SJCRH30 (cell line): ENCODE measurements around the gene TTK. TPM values are rescaled to one million over a fixed set of nuclear protein-coding genes. Genes with fewer than 3 reads are reported as not detected.

ENCODE experiments used
- DNase-seq, 2 experiments: peaks; one replicate each; pipeline ENCODE4 v3.0.0-alpha.2; 2015 to 2020
- H3K27ac ChIP-seq: fragments of 250-450 bp; sonication (Bioruptor Pico); 2 replicates; pipeline ENCODE4 v1.5.1; 2020; ENCODE audit warnings: mild to moderate bottlenecking, moderate library complexity
- H3K27me3 ChIP-seq: fragments of 250-450 bp; sonication (Bioruptor Pico); 2 replicates; pipeline ENCODE4 v1.5.1; 2020; ENCODE audit warnings: mild to moderate bottlenecking, moderate library complexity
- H3K36me3 ChIP-seq: fragments of 250-450 bp; sonication (Bioruptor Pico); 2 replicates; pipeline ENCODE4 v1.5.1; 2020; ENCODE audit warnings: mild to moderate bottlenecking, moderate library complexity
- H3K4me1 ChIP-seq: fragments of 250-450 bp; sonication (Bioruptor Pico); 2 replicates; pipeline ENCODE4 v1.5.1; 2020; ENCODE audit warnings: mild to moderate bottlenecking, moderate library complexity
- H3K4me3 ChIP-seq: fragments of 250-450 bp; sonication (Bioruptor Pico); 2 replicates; pipeline ENCODE4 v1.5.1; 2020; ENCODE audit warnings: mild to moderate bottlenecking, moderate library complexity
- H3K9me3 ChIP-seq: fragments of 250-450 bp; sonication (Bioruptor Pico); replicated peaks from 2 replicates; pipeline ENCODE4 v1.5.1; 2020; ENCODE audit warnings: mild to moderate bottlenecking, moderate library complexity
- total RNA-seq: library from RNA; depleted of rRNA; stranded (reverse); fragments of >200 nt; shearing (Covaris generic); gene quantifications from 2 replicates; pipeline ENCODE4 v1.2.3, GENCODE V29; 2014; rRNA removed

The TTK gene
- total RNA-seq = 71.9 and 82.2 TPM in 2 replicates

GRCh38 chr6:80004173-80005072 lies at the start of gene TTK:
Gene TTK, plus strand, starts transcription at chr6:80004649. Its CDS starts 1,195 bp downstream, at chr6:80005844.
- Histone ChIP-seq H3K27ac (peak within 1 kb of the TSS; percentile 71), H3K9me3 (no peaks in the 10 kb centered on the region), H3K36me3 (peaks cover 23% of the 10 kb centered on the region), H3K27me3 (no peaks in the 10 kb centered on the region), H3K4me1 (no peaks in the 10 kb centered on the region), H3K4me3 (peak within 1 kb of the TSS; percentile 75)
- DNase-seq = peak; percentile 92 to 95

DNA sequence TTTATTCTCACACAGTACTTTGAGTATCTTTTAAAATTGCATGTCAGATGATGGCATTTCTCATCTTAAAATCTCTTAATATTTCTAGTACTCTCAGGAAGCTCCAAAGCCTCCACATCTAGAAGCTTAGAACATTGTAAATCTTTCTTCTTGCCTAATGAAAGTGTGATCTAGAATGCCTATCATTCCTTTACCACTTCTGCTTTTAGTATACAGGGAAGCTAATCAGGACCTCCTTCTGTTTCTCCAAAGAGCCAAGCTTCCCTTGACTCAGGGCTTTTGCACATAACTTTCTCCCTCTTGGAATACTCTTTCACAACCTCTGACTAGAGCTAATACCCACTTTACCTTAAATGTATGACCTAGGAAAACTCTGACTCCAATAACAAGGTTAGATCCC lies 49.6 kb upstream of the TTK start:
- no peaks in the 10 kb centered on the region for H3K27me3 ChIP-seq
- H3K27ac ChIP-seq = no peak overlapping the region
- DNase-seq = no peak
- no peak overlapping the region for H3K4me3 ChIP-seq
- H3K4me1 ChIP-seq = no peaks in the 10 kb centered on the region
- H3K9me3 ChIP-seq = no peaks in the 10 kb centered on the region
- no peaks in the 10 kb centered on the region for H3K36me3 ChIP-seq

DNA sequence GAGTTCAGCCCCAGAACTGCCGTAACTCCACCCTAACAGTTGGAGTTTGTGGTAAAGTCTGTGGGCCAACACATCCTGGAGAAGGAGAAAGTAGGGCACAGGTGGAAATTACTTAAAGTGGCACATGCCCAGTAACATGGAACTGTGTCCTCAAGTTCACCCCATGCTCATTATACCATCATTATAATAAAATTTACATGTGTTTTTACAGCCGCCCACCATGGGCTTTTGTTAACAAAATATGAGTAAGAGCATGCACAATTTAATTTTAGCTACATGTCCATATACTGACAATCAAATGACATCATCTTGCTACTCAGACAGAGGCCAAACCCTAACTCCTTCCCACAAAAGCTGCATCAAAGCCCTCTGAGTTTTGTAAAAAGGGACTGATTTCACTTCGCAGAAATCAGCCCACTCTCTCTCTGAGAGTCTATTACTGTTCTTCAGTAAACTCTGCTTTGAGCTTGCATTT lies 39.8 kb upstream of the TTK start:
- Histone ChIP-seq H3K4me3 (no peak overlapping the region), H3K27me3 (no peaks in the 10 kb centered on the region), H3K27ac (no peak overlapping the region), H3K4me1 (no peaks in the 10 kb centered on the region), H3K9me3 (no peaks in the 10 kb centered on the region; the same call in 1 of the 2 replicates), H3K36me3 (no peaks in the 10 kb centered on the region)
- DNase-seq = no peak

DNA sequence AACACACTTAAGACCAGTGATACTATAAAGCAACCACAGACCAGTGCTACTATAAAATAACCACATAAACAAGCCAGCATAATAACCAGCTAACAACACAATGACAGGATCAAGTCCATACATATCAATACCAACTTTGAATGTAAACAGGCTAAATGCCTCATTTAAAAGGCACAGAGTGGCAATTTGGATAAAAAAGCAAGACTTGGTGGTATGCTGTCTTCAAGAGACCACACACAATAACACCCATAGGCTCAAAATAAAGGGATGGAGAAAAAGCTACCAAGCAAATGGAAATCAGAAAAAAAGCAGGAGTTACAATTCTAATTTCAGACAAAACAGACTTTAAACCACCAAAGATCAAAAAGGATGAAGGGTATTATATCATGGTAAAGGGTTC lies 37.3 kb upstream of the TTK start:
- no peaks in the 10 kb centered on the region; the same call in 1 of the 2 replicates for H3K9me3 ChIP-seq
- H3K4me1 ChIP-seq = no peaks in the 10 kb centered on the region
- H3K27ac ChIP-seq = no peak overlapping the region
- DNase-seq = no peak
- H3K4me3 ChIP-seq = no peak overlapping the region
- H3K36me3 ChIP-seq = no peaks in the 10 kb centered on the region
- no peaks in the 10 kb centered on the region for H3K27me3 ChIP-seq

DNA sequence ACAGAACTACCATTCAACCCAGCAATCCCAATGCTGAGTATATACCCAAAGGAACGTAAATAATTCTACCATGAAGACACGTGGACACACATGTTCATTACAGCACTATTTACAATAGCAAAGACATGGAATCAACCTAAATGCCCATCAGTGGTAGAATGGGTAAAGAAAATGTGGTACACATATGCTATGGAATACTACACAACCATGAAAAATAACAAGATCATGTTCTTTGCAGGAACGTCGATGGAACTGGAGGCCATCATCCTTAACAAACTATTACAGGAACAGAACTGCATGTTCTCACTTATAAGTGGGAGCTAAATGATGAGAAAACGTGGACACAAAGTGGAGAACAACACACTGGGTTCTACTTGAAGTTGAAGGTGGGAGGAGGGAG lies 34.7 kb upstream of the TTK start:
- Histone ChIP-seq H3K27me3 (no peaks in the 10 kb centered on the region), H3K9me3 (no peaks in the 10 kb centered on the region; the same call in 1 of the 2 replicates), H3K4me3 (no peak overlapping the region), H3K36me3 (no peaks in the 10 kb centered on the region), H3K27ac (no peak overlapping the region), H3K4me1 (no peaks in the 10 kb centered on the region)
- DNase-seq = no peak

GRCh38 chr6:79971193-79971592 lies 33.3 kb upstream of the TTK start:
- no peak for DNase-seq
- no peak overlapping the region for H3K27ac ChIP-seq
- no peaks in the 10 kb centered on the region for H3K27me3 ChIP-seq
- no peaks in the 10 kb centered on the region; the same call in 1 of the 2 replicates for H3K9me3 ChIP-seq
- H3K36me3 ChIP-seq = no peaks in the 10 kb centered on the region
- H3K4me1 ChIP-seq = no peaks in the 10 kb centered on the region
- H3K4me3 ChIP-seq = no peak overlapping the region

DNA sequence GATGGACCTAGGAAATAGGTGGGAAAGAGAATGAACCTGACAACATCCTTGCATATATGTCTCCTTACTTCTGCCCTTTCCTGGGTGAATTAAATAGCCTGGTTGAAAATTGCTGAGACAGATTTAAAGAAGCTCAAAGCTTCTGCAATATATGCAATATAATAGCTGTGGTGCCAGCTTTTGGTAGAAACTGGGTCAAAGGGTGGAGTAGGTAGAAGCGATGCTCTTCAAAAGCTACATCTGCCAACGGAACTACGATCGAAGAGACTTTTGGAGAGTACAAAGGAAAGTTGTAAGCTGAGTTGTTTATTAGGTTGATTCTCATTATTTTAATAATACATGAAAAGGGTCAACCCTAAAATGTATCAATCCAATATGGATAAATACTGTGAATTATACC lies 22.8 kb upstream of the TTK start:
- H3K36me3 ChIP-seq = no peaks in the 10 kb centered on the region
- H3K27ac ChIP-seq = no peak overlapping the region
- no peak overlapping the region for H3K4me3 ChIP-seq
- H3K27me3 ChIP-seq = no peaks in the 10 kb centered on the region
- H3K9me3 ChIP-seq = no peaks in the 10 kb centered on the region
- H3K4me1 ChIP-seq = no peaks in the 10 kb centered on the region
- DNase-seq = no peak

GRCh38 chr6:79984261-79984660 lies 20.2 kb upstream of the TTK start:
- no peaks in the 10 kb centered on the region for H3K9me3 ChIP-seq
- H3K36me3 ChIP-seq = no peaks in the 10 kb centered on the region
- H3K27me3 ChIP-seq = no peaks in the 10 kb centered on the region
- no peaks in the 10 kb centered on the region for H3K4me1 ChIP-seq
- no peak overlapping the region for H3K27ac ChIP-seq
- no peak overlapping the region for H3K4me3 ChIP-seq
- no peak for DNase-seq

GRCh38 chr6:79985128-79985527 lies 19.3 kb upstream of the TTK start:
- H3K4me3 ChIP-seq = no peak overlapping the region
- H3K27ac ChIP-seq = no peak overlapping the region
- H3K27me3 ChIP-seq = no peaks in the 10 kb centered on the region
- no peaks in the 10 kb centered on the region for H3K36me3 ChIP-seq
- no peaks in the 10 kb centered on the region for H3K9me3 ChIP-seq
- H3K4me1 ChIP-seq = no peaks in the 10 kb centered on the region
- DNase-seq = no peak

GRCh38 chr6:79989641-79990040 lies 14.8 kb upstream of the TTK start:
- no peak for DNase-seq
- Histone ChIP-seq H3K27ac (no peak overlapping the region), H3K36me3 (no peaks in the 10 kb centered on the region), H3K4me1 (no peaks in the 10 kb centered on the region), H3K9me3 (no peaks in the 10 kb centered on the region), H3K4me3 (no peak overlapping the region), H3K27me3 (no peaks in the 10 kb centered on the region)

DNA sequence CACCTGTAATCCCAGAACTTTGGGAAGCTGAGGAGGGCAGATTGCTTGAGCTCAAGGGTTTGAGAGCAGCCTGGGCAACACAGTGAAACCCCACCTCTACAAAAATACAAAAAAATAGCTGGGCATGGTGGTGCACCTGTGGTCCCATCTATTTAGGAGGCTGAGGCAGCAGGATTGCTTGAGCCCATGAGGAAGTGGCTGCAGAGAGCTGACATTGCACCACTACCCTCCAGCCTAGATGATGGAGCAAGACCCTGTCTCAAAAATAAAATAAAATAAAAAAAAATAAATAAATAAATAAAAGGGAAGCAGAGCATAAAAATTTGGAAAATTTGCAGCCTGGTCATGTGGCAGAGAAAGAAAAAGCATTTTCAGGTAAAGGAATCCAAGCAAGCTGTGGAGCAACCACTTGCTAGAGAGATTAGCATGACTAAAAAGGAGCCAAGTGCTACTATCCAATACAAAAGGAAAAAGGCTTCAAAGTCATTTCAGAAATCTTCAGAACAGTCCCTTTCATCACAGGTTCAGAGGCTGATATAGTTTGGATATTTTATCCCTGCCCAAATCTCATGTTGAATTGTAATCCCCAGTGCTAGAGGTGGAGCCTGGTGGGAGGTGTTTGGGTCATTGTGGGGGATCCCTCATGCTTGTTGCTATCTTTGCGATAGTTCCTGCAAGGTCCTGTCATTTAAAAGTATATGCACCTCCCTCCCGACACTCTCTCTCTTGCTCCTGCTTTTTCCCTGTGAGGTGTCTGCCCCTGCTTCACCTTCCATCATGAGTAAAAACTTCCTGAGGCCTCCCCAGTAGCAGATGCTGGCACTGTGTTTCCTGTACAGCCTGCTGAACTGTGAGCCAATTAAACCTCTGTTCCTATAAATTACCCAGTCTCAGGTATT lies 11.2 kb upstream of the TTK start:
- DNase-seq = no peak
- H3K36me3 ChIP-seq = no peaks in the 10 kb centered on the region
- H3K4me1 ChIP-seq = no peaks in the 10 kb centered on the region

DNA sequence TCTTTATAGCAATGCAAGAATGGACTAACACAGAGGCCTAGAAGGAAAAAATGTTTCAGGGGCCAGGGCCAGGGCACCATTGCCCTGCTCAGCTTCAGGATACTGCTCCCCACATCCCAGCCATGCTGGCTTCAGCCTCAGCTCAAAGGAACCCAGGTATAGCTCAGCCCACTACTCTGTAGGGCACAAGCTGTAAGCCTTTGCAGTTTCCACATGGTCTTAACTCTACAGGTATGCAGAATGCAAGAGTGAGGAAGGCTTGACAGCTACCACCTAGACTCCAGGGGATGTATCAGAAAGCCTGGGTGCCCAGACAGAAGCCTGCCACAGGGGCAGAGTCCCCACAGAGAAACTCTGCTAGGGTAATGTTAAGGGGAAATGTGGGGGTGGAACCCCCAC lies 10.5 kb upstream of the TTK start:
- H3K27me3 ChIP-seq = no peaks in the 10 kb centered on the region
- no peaks in the 10 kb centered on the region for H3K9me3 ChIP-seq
- H3K4me1 ChIP-seq = no peaks in the 10 kb centered on the region
- H3K4me3 ChIP-seq = no peak overlapping the region
- H3K36me3 ChIP-seq = no peaks in the 10 kb centered on the region
- H3K27ac ChIP-seq = no peak overlapping the region
- DNase-seq = no peak

More for the DNA sequence above, 11.2 kb upstream of the TTK start:
- no peak overlapping the region for H3K4me3 ChIP-seq
- H3K27me3 ChIP-seq = no peaks in the 10 kb centered on the region
- no peaks in the 10 kb centered on the region for H3K9me3 ChIP-seq
- H3K27ac ChIP-seq = no peak overlapping the region

GRCh38 chr6:79997728-79998127 lies 6.7 kb upstream of the TTK start:
- no peak for DNase-seq
- no peaks in the 10 kb centered on the region for H3K9me3 ChIP-seq

GRCh38 chr6:80001337-80001736 lies 3.1 kb upstream of the TTK start:
- H3K36me3 ChIP-seq = peaks cover 4% of the 10 kb centered on the region; the same call in 1 of the 2 replicates
- no peak overlapping the region for H3K27ac ChIP-seq
- H3K9me3 ChIP-seq = no peaks in the 10 kb centered on the region
- H3K4me3 ChIP-seq = no peak overlapping the region
- no peaks in the 10 kb centered on the region for H3K4me1 ChIP-seq
- no peaks in the 10 kb centered on the region for H3K27me3 ChIP-seq
- no peak for DNase-seq

More at GRCh38 chr6:79997728-79998127, 6.7 kb upstream of the TTK start:
- no peaks in the 10 kb centered on the region for H3K36me3 ChIP-seq
- no peak overlapping the region for H3K27ac ChIP-seq
- H3K4me3 ChIP-seq = no peak overlapping the region
- H3K27me3 ChIP-seq = no peaks in the 10 kb centered on the region
- H3K4me1 ChIP-seq = no peaks in the 10 kb centered on the region

DNA sequence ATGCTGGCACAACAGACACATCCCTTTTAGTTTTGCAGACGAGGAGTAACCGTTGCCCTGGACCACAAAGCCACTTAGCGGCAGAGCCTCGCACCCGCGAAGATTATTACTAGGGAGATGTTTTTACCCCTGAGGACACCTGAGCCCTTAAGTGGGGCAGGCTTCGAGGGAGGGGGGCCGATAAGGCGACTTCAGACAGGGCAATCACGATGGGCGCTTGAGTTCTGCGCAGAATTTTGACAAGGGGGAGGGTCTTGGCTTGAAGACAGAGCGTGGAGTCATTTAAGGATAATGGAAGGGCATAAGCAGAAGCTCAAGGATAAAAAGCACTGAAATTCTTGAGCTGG lies 650 bp upstream of the TTK start:
- DNase-seq = peak in 1 of 2 experiments; percentile 50
- Histone ChIP-seq H3K36me3 (peaks cover 18% of the 10 kb centered on the region), H3K9me3 (no peaks in the 10 kb centered on the region), H3K27me3 (no peaks in the 10 kb centered on the region), H3K4me3 (peak overlapping the region; percentile 75), H3K27ac (peak overlapping the region; percentile 71), H3K4me1 (no peaks in the 10 kb centered on the region)
